H1 (cell line): Measurements from ENCODE around the gene RSRC2. TPM values are rescaled to one million over a fixed set of nuclear protein-coding genes. Genes with fewer than 3 reads are reported as not detected.

Source experiments
- CTCF ChIA-PET: fragments of 300-600 bp; sonication (Branson Sonifier 250); formaldehyde crosslinking; loops from one replicate; lab custom pipeline; 2021; ENCODE audit not compliant: partially characterized antibody; lab: Charles Lee
- POLR2A ChIA-PET: fragments of 300-600 bp; sonication (Branson Sonifier 250); formaldehyde crosslinking; loops from one replicate; lab custom pipeline; 2021; ENCODE audit warnings: inconsistent platforms; ENCODE audit not compliant: partially characterized antibody; lab: Charles Lee
- DNase-seq, 2 experiments: peaks; one replicate each; pipeline versions ENCODE4 v3.0.0 to v3.0.0-alpha.2; 2010 to 2022; ENCODE audit warnings: low spot score in 2 of 2, low read depth in 1 of 2, mixed read lengths in 1 of 2
- FAIRE-seq: peaks from 2 replicates; lab custom pipeline; 2011; peaks lifted over from hg19 to GRCh38; lab: Jason Lieb, UNC
- H2AFZ ChIP-seq: 2 replicates; pipeline ENCODE4 v1.8.1; 2012; ENCODE audit warnings: low read length, inconsistent platforms
- H2AK5ac ChIP-seq: 2 replicates; pipeline ENCODE4 v1.6.1; 2013; ENCODE audit warnings: low read depth, low read length
- H2BK120ac ChIP-seq: replicated peaks from 2 replicates; pipeline ENCODE3; 2013; ENCODE audit warnings: low read depth, low read length, inconsistent platforms
- H2BK12ac ChIP-seq: 2 replicates; pipeline ENCODE4 v1.6.1; 2013; ENCODE audit warnings: low read depth, low read length
- H2BK15ac ChIP-seq: 2 replicates; pipeline ENCODE4 v1.6.1; 2013; ENCODE audit warnings: low read length
- H2BK20ac ChIP-seq: 2 replicates; pipeline ENCODE4 v1.6.1; 2013; ENCODE audit warnings: low read length
- H2BK5ac ChIP-seq: 2 replicates; pipeline ENCODE4 v1.6.1; 2013; ENCODE audit warnings: low read depth, low read length
- H3K14ac ChIP-seq: 2 replicates; pipeline ENCODE4 v1.6.1; 2013; ENCODE audit warnings: inconsistent platforms; ENCODE audit not compliant: insufficient read length
- H3K18ac ChIP-seq: 2 replicates; pipeline ENCODE4 v1.6.1; 2013; ENCODE audit warnings: low read length; ENCODE audit errors: extremely low read depth
- H3K23ac ChIP-seq: 2 replicates; pipeline ENCODE4 v1.6.1; 2013; ENCODE audit warnings: inconsistent platforms; ENCODE audit not compliant: insufficient read length
- H3K23me2 ChIP-seq: 2 replicates; pipeline ENCODE4 v1.6.1; 2013; ENCODE audit warnings: low read depth, low read length
- H3K27ac ChIP-seq: 2 replicates; pipeline ENCODE4 v1.6.1; 2011; ENCODE audit warnings: low read depth, low read length, inconsistent platforms
- H3K27me3 ChIP-seq, 4 experiments: replicated peaks in 1 of 4; 1 replicate in 1 of 4; 2 replicates in 3 of 4; pipeline versions ENCODE4 v1.6.1 to v1.8.1; 2011 to 2013; ENCODE audit warnings: low read length in 3 of 4, mild to moderate bottlenecking in 3 of 4, inconsistent platforms in 2 of 4, mixed read lengths in 2 of 4, moderate library complexity in 1 of 4; ENCODE audit not compliant: control insufficient read depth in 3 of 4, insufficient read depth in 3 of 4; ENCODE audit errors: extremely low read depth in 1 of 4
- H3K36me3 ChIP-seq, 4 experiments: 2 replicates each; pipeline versions ENCODE4 v1.6.1 to v1.8.1; 2011 to 2013; ENCODE audit warnings: mild to moderate bottlenecking in 4 of 4, low read length in 3 of 4, moderate library complexity in 2 of 4, control low read depth in 1 of 4, inconsistent platforms in 1 of 4; ENCODE audit not compliant: insufficient read depth in 4 of 4, control insufficient read depth in 2 of 4
- H3K4ac ChIP-seq: replicated peaks from 2 replicates; pipeline ENCODE3; 2013; ENCODE audit warnings: low read length, low read depth, mixed read lengths, inconsistent platforms; ENCODE audit not compliant: insufficient read length
- H3K4me1 ChIP-seq, 4 experiments: replicated peaks in 1 of 4; 1 replicate in 1 of 4; 2 replicates in 3 of 4; pipeline versions ENCODE4 v1.6.1 to v1.8.1; 2011 to 2013; ENCODE audit warnings: low read length in 3 of 4, inconsistent platforms in 2 of 4, mixed read lengths in 1 of 4; ENCODE audit not compliant: insufficient read depth in 4 of 4, control insufficient read depth in 3 of 4
- H3K4me2 ChIP-seq, 2 experiments: 2 replicates each; pipeline versions ENCODE4 v1.6.1 to v1.8.1; 2011 to 2013; ENCODE audit warnings: low read depth in 2 of 2, low read length in 2 of 2, control low read depth in 1 of 2, inconsistent platforms in 1 of 2, mild to moderate bottlenecking in 1 of 2; ENCODE audit not compliant: insufficient read depth in 1 of 2
- H3K4me3 ChIP-seq, 4 experiments: fragments of 200-600, 300-600 bp in 1 of 4; sonication (generic), shearing (Covaris generic), sonication (Bioruptor Twin) in 1 of 4; 2 replicates each; pipeline versions ENCODE4 v1.5.1 to v1.8.1; 2011 to 2016; ENCODE audit warnings: low read length in 4 of 4, low read depth in 3 of 4, control low read depth in 2 of 4, inconsistent platforms in 2 of 4, mild to moderate bottlenecking in 2 of 4, mixed read lengths in 1 of 4, moderate library complexity in 1 of 4; ENCODE audit not compliant: insufficient read depth in 2 of 4; ENCODE audit errors: extremely low read depth in 1 of 4
- H3K56ac ChIP-seq: replicated peaks from 2 replicates; pipeline ENCODE3; 2013; ENCODE audit warnings: low read depth, mild to moderate bottlenecking, mixed read lengths, low read length, inconsistent platforms; ENCODE audit not compliant: insufficient read length
- H3K79me1 ChIP-seq: 2 replicates; pipeline ENCODE4 v1.6.1; 2013; ENCODE audit warnings: low read depth, low read length, control low read depth
- H3K79me2 ChIP-seq, 2 experiments: 2 replicates each; pipeline versions ENCODE4 v1.6.1 to v1.8.1; 2012 to 2013; ENCODE audit warnings: low read length in 2 of 2, mild to moderate bottlenecking in 2 of 2, inconsistent platforms in 1 of 2; ENCODE audit not compliant: insufficient read depth in 2 of 2, control insufficient read depth in 1 of 2
- H3K9ac ChIP-seq, 4 experiments: replicated peaks in 1 of 4; 1 replicate in 1 of 4; 2 replicates in 3 of 4; pipeline versions ENCODE4 v1.6.1 to v1.8.1; 2011 to 2013; ENCODE audit warnings: low read depth in 3 of 4, low read length in 3 of 4, control low read depth in 2 of 4, mild to moderate bottlenecking in 2 of 4, moderate library complexity in 2 of 4, inconsistent platforms in 1 of 4; ENCODE audit errors: extremely low read depth in 1 of 4
- H3K9me3 ChIP-seq, 2 experiments: 2 replicates each; pipeline versions ENCODE4 v1.6.1 to v1.8.1; 2012 to 2013; ENCODE audit warnings: mild to moderate bottlenecking in 2 of 2, moderate library complexity in 2 of 2, control low read depth in 1 of 2, inconsistent platforms in 1 of 2, low read depth in 1 of 2, low read length in 1 of 2, mixed read lengths in 1 of 2; ENCODE audit not compliant: insufficient read depth in 2 of 2
- H4K20me1 ChIP-seq, 2 experiments: replicated peaks in 1 of 2; 2 replicates each; pipeline versions ENCODE3 to v1.8.1; 2011 to 2013; ENCODE audit warnings: inconsistent platforms in 2 of 2, low read length in 2 of 2, mild to moderate bottlenecking in 1 of 2; ENCODE audit not compliant: insufficient read depth in 2 of 2, control insufficient read depth in 1 of 2
- H4K5ac ChIP-seq: 2 replicates; pipeline ENCODE4 v1.6.1; 2013; ENCODE audit warnings: low read length, low read depth, mixed read lengths, inconsistent platforms; ENCODE audit not compliant: insufficient read length
- H4K8ac ChIP-seq: 2 replicates; pipeline ENCODE4 v1.8.0; 2013; ENCODE audit warnings: mild to moderate bottlenecking, moderate library complexity, low read length, inconsistent platforms; ENCODE audit not compliant: insufficient read depth; ENCODE audit errors: extremely low read depth
- H4K91ac ChIP-seq: replicated peaks from 2 replicates; pipeline ENCODE3; 2013; ENCODE audit warnings: low read length, mixed read lengths, inconsistent platforms; ENCODE audit not compliant: insufficient read length
- ASH2L ChIP-seq: fragments of 200-600, 300-600 bp; sonication (generic); IDR thresholded peaks from one replicate; pipeline ENCODE4 v1.7.1; 2017; ENCODE audit warnings: low read length
- CREB1 ChIP-seq: IDR thresholded peaks from 2 replicates; pipeline ENCODE4 v1.6.1; 2012; ENCODE audit warnings: inconsistent platforms
- HDAC6 ChIP-seq: IDR thresholded peaks from one replicate; pipeline ENCODE4 v1.7.1; 2012; ENCODE audit warnings: low read depth, mild to moderate bottlenecking, inconsistent platforms, low read length, moderate library complexity
- JUN ChIP-seq: IDR thresholded peaks from 2 replicates; pipeline ENCODE4 v1.6.1; 2011; ENCODE audit warnings: low read depth, mild to moderate bottlenecking, improper control_type of control experiment, low read length
- KDM4A ChIP-seq: IDR thresholded peaks from one replicate; pipeline ENCODE4 v1.7.1; 2012; ENCODE audit warnings: low read depth, mild to moderate bottlenecking, moderate library complexity, low read length, inconsistent platforms; ENCODE audit not compliant: severe bottlenecking
- KDM5A ChIP-seq: fragments of 200-600 bp; IDR thresholded peaks from 2 replicates; pipeline ENCODE4 v1.7.1; 2012; ENCODE audit warnings: mild to moderate bottlenecking, low read length, inconsistent platforms, mixed read lengths
- NANOG ChIP-seq: IDR thresholded peaks from 2 replicates; pipeline ENCODE4 v1.6.1; 2011; ENCODE audit warnings: low read length, low read depth, mild to moderate bottlenecking, inconsistent platforms; ENCODE audit not compliant: insufficient read depth, poor library complexity, severe bottlenecking
- RFX5 ChIP-seq: IDR thresholded peaks from 2 replicates; pipeline ENCODE4 v1.6.1; 2011; ENCODE audit warnings: low read depth, low read length, improper control_type of control experiment, borderline replicate concordance
- RNF2 ChIP-seq: fragments of 200-900, 300-1000 bp; sonication (generic); IDR thresholded peaks from 2 replicates; pipeline ENCODE4 v1.7.1; 2016; ENCODE audit warnings: borderline replicate concordance, low read depth, mild to moderate bottlenecking, antibody characterized with exemption, low read length; ENCODE audit not compliant: poor library complexity, severe bottlenecking; ENCODE audit errors: missing control alignments
- SAP30 ChIP-seq: fragments of 300-600 bp; sonication (generic); IDR thresholded peaks from 2 replicates; pipeline ENCODE4 v1.7.1; 2012; ENCODE audit warnings: low read length, moderate library complexity, mild to moderate bottlenecking, inconsistent platforms; ENCODE audit not compliant: insufficient read depth, insufficient replicate concordance
- SIRT6 ChIP-seq: IDR thresholded peaks from one replicate; pipeline ENCODE4 v1.7.1; 2012; ENCODE audit warnings: low read length, inconsistent platforms
- SP1 ChIP-seq: IDR thresholded peaks from 2 replicates; pipeline ENCODE4 v1.6.1; 2011; ENCODE audit warnings: low read depth, low read length
- SUZ12 ChIP-seq: fragments of 200-600 bp; sonication (generic); IDR thresholded peaks from 2 replicates; pipeline ENCODE4 v1.6.1; 2012; ENCODE audit warnings: mild to moderate bottlenecking, inconsistent platforms, low read length, moderate library complexity, mixed read lengths
- YY1 ChIP-seq: IDR thresholded peaks from 2 replicates; pipeline ENCODE4 v1.6.1; 2011; ENCODE audit warnings: low read depth, mild to moderate bottlenecking, low read length
- ZNF274 ChIP-seq: IDR thresholded peaks from 2 replicates; pipeline ENCODE4 v1.7.0; 2012; ENCODE audit warnings: low read length, borderline replicate concordance; ENCODE audit errors: extremely low read depth
- WGBS, 2 experiments: shearing (Covaris generic) in 1 of 2; methylation state at CpG; one replicate each; pipeline versions ENCODE4 v1.1.6 to v1.1.7; 2013 to 2015; ENCODE audit warnings: low lambda C conversion rate in 2 of 2, mixed read lengths in 2 of 2, inconsistent platforms in 1 of 2, low coverage in 1 of 2, missing lambda C conversion rate in 1 of 2; ENCODE audit not compliant: insufficient replicate concordance in 2 of 2, insufficient coverage in 1 of 2, insufficient read length in 1 of 2; ENCODE audit errors: extremely low coverage in 1 of 2, missing lambda C conversion rate in 1 of 2; 5-methylcytosine and 5-hydroxymethylcytosine counted together
- polyA plus RNA-seq, 7 experiments: library from polyadenylated mRNA; depleted of rRNA in 3 of 7; stranded (reverse) in 5 of 7; unstranded in 2 of 7; fragments of >200 nt in 5 of 7; fragments of 200-250 nt in 2 of 7; gene quantifications; 1 replicate in 5 of 7; 2 replicates in 1 of 7; 4 replicates in 1 of 7; pipeline versions ENCODE4 v1.2.1 to v1.2.3, GENCODE V29; 2011 to 2013; ENCODE audit warnings: missing spikeins in 2 of 7, mixed read lengths in 2 of 7
- total RNA-seq: library from RNA; stranded (reverse); fragmentation: NEBNext Ultra II Directional; extraction: Animal tissue kit (Norgen Biotek cat#: 25700); gene quantifications from 2 replicates; pipeline ENCODE4 v1.2.1, GENCODE V29; 2021

RSRC2 gene
- total and polyA plus RNA-seq, 2 of the 8 experiments (the other 6 are each of a cell fraction or from before 2014, with no cell fraction given), result 15.9 to 71.4 TPM

DNA sequence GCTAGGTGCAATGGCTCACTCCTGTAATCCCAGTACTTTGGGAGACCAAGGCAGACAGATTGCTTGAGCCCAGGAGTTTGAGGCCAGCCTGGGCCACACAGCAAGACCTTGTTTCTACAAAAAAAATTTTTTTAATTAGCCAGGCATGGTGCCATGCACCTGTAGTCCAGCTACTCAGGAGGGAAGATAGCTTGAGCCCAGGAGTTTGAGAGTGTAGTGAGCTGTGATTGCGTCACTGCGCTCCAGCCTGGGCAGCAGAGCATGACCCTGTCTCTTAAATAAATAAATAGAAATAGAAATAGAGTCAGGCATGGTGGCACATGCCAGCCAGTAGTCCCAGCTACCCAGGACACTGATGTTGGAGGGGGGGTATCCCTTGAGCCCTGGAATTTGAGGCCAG lies 67.5 kb downstream of the RSRC2 start:
- CTCF ChIA-PET, result interaction anchor here (0.5 to 1.8 kb wide), 3 partner anchors 12 to 234 kb away, joined by 3 to 10 read pairs (median 4); no protein-coding TSS in a partner anchor
- POLR2A ChIA-PET, result no interaction called here
- H3K14ac ChIP-seq, result no peak overlapping the region
- TF ChIP-seq NANOG (no peak), RNF2 (no peak), YY1 (no peak), CREB1 (no peak), KDM5A (no peak), SUZ12 (no peak), SP1 (no peak), KDM4A (no peak), JUN (no peak), SIRT6 (no peak), HDAC6 (no peak), ZNF274 (no peak), ASH2L (no peak), SAP30 (no peak), RFX5 (no peak)

More for the DNA sequence above, 67.5 kb downstream of the RSRC2 start:
- FAIRE-seq (no peak), DNase-seq (no peak)
- Histone ChIP-seq H3K36me3 (no peaks in the 10 kb centered on the region), H3K27ac (no peak overlapping the region), H2BK12ac (no peak overlapping the region), H3K23me2 (no peaks in the 10 kb centered on the region), H4K20me1 (no peaks in the 10 kb centered on the region), H3K4me2 (no peak overlapping the region), H3K23ac (no peak overlapping the region), H4K8ac (no peak overlapping the region), H3K18ac (no peak overlapping the region), H3K4me1 (no peaks in the 10 kb centered on the region), H4K5ac (no peak overlapping the region), H3K79me1 (no peaks in the 10 kb centered on the region), H4K91ac (no peak overlapping the region), H2AFZ (no peak overlapping the region), H3K9ac (no peak overlapping the region), H3K27me3 (no peaks in the 10 kb centered on the region), H3K4ac (no peak overlapping the region), H2AK5ac (no peak overlapping the region), H2BK15ac (no peak overlapping the region), H2BK20ac (no peak overlapping the region), H3K4me3 (no peak overlapping the region), H2BK5ac (no peak overlapping the region), H3K9me3 (no peaks in the 10 kb centered on the region), H2BK120ac (no peak overlapping the region), H3K56ac (no peak overlapping the region), H3K79me2 (no peaks in the 10 kb centered on the region)
- 86% methylated on average over 2 of the region's 2 CpGs; no CpG with 5 or more reads in 1 of the 2 experiments for WGBS, 2 experiments
